SH-SY5Y (cell line): Measurements from ENCODE around the gene MICAL3.

ENCODE experiments used
- GATA2 ChIP-seq: IDR thresholded peaks from 2 replicates; pipeline ENCODE4 v1.6.1; 2011; ENCODE audit warnings: mild to moderate bottlenecking, low read depth, low read length
- GATA3 ChIP-seq: IDR thresholded peaks from 2 replicates; pipeline ENCODE4 v1.6.1; 2011; ENCODE audit warnings: low read depth, mild to moderate bottlenecking, low read length, moderate library complexity

MICAL3 gene

GRCh38 chr22:17829695-17830042 is 194.7 kb downstream of the MICAL3 start:
- TF ChIP-seq GATA3: no peak
- no peak for TF ChIP-seq GATA2

GRCh38 chr22:17828502-17829080 is 195.8 kb downstream of the MICAL3 start:
- no peak for TF ChIP-seq GATA3

- TF ChIP-seq GATA2 (no peak), GATA3 (no peak)
These were observed 196.9 kb downstream of the MICAL3 start for GRCh38 chr22:17827466-17827865.

- TF ChIP-seq GATA2 (no peak), GATA3 (no peak)
These were observed 198.3 kb downstream of the MICAL3 start for GRCh38 chr22:17825876-17826550.

- TF ChIP-seq GATA2 (no peak), GATA3 (no peak)
These were observed 199.9 kb downstream of the MICAL3 start for GRCh38 chr22:17824457-17824856.

- TF ChIP-seq GATA2: no peak
- no peak for TF ChIP-seq GATA3
These were observed 200.4 kb downstream of the MICAL3 start for GRCh38 chr22:17823964-17824363.

- TF ChIP-seq GATA2 (no peak), GATA3 (no peak)
These were observed 201.1 kb downstream of the MICAL3 start for GRCh38 chr22:17823226-17823625.

GRCh38 chr22:17822087-17822486 is 202.3 kb downstream of the MICAL3 start:
- TF ChIP-seq GATA2: no peak

- TF ChIP-seq GATA2 (no peak), GATA3 (no peak)
These were observed 203.4 kb downstream of the MICAL3 start for GRCh38 chr22:17820879-17821439.

- TF ChIP-seq GATA2 (no peak), GATA3 (no peak)
These were observed 205.7 kb downstream of the MICAL3 start for GRCh38 chr22:17818649-17819048.

GRCh38 chr22:17818180-17818579 is 206.2 kb downstream of the MICAL3 start:
- TF ChIP-seq GATA3 (no peak), GATA2 (no peak)

GRCh38 chr22:17817511-17818065 is 206.8 kb downstream of the MICAL3 start:
- TF ChIP-seq GATA3: no peak
- no peak for TF ChIP-seq GATA2

GRCh38 chr22:17817079-17817478 is 207.3 kb downstream of the MICAL3 start:
- TF ChIP-seq GATA2 (no peak), GATA3 (no peak)

- TF ChIP-seq GATA3 (no peak), GATA2 (no peak)
These were observed 207.7 kb downstream of the MICAL3 start for GRCh38 chr22:17816649-17817048.

GRCh38 chr22:17815703-17816254 is 208.6 kb downstream of the MICAL3 start:
- no peak for TF ChIP-seq GATA3
- TF ChIP-seq GATA2: no peak

GRCh38 chr22:17814830-17815229 is 209.5 kb downstream of the MICAL3 start:
- TF ChIP-seq GATA2: no peak
- no peak for TF ChIP-seq GATA3
